Endothelial cell of umbilical vein (primary cell): Measurements from ENCODE around the gene KLK2. TPM values are rescaled to one million over a fixed set of nuclear protein-coding genes. Genes with fewer than 3 reads are reported as not detected.

Source experiments
- BruUV-seq: library from RNA; stranded (reverse); fragments of 400-500 nt; replicated peaks from 2 replicates; lab custom pipeline; 2021; lab: Mats Ljungman, UMichigan
- CTCF ChIA-PET: fragments of 300-600, 350-600 bp; sonication (Branson Sonifier 250); formaldehyde crosslinking; loops from one replicate; lab custom pipeline; 2021; ENCODE audit warnings: antibody characterized with exemption, inconsistent platforms; lab: Charles Lee
- POLR2A ChIA-PET: fragments of 300-600, 350-600 bp; sonication (Branson Sonifier 250); formaldehyde crosslinking; loops from one replicate; lab custom pipeline; 2021; ENCODE audit warnings: antibody characterized with exemption, inconsistent platforms; lab: Charles Lee
- DNase-seq: peaks from one replicate; pipeline ENCODE4 v3.0.0-alpha.2; 2011; ENCODE audit warnings: low read depth, low spot score
- FAIRE-seq: peaks from 2 replicates; lab custom pipeline; 2011; peaks lifted over from hg19 to GRCh38; lab: Jason Lieb, UNC
- H2AFZ ChIP-seq: 2 replicates; pipeline ENCODE4 v1.6.0; 2012; ENCODE audit warnings: low read depth, low read length, control low read depth, inconsistent platforms
- H3K27ac ChIP-seq: 2 replicates; pipeline ENCODE4 v1.5.1; 2011; ENCODE audit warnings: low read depth, mild to moderate bottlenecking, control low read depth, low read length, moderate library complexity; ENCODE audit not compliant: insufficient read depth
- H3K27me3 ChIP-seq, 2 experiments: 2 replicates each; pipeline versions ENCODE4 v1.6.0 to v1.6.1; 2011; ENCODE audit warnings: low read length in 2 of 2, mixed read lengths in 1 of 2; ENCODE audit not compliant: control insufficient read depth in 2 of 2, insufficient read depth in 2 of 2
- H3K36me3 ChIP-seq, 2 experiments: 2 replicates in 1 of 2; 3 replicates in 1 of 2; pipeline ENCODE4 v1.5.1; 2011; ENCODE audit warnings: low read length in 2 of 2, mild to moderate bottlenecking in 1 of 2, moderate library complexity in 1 of 2; ENCODE audit not compliant: control insufficient read depth in 2 of 2, insufficient read depth in 2 of 2; ENCODE audit errors: extremely low read depth in 1 of 2
- H3K4me1 ChIP-seq: 3 replicates; pipeline ENCODE4 v1.5.1; 2011; ENCODE audit warnings: mild to moderate bottlenecking, low read length; ENCODE audit not compliant: control insufficient read depth, insufficient read depth; ENCODE audit errors: extremely low read depth
- H3K4me2 ChIP-seq: 2 replicates; pipeline ENCODE4 v1.6.1; 2011; ENCODE audit warnings: low read length, control low read depth, mixed read lengths; ENCODE audit not compliant: insufficient read depth
- H3K4me3 ChIP-seq, 3 experiments: fragments of 200-600 bp in 1 of 3; sonication (generic), shearing (Covaris generic) in 1 of 3; replicated peaks in 1 of 3; 2 replicates each; pipeline ENCODE4 v1.5.1; 2011 to 2016; ENCODE audit warnings: control low read depth in 3 of 3, low read length in 3 of 3, mild to moderate bottlenecking in 2 of 3, inconsistent platforms in 1 of 3, low read depth in 1 of 3, moderate library complexity in 1 of 3; ENCODE audit not compliant: insufficient read depth in 1 of 3
- H3K79me2 ChIP-seq: 2 replicates; pipeline ENCODE4 v1.6.0; 2012; ENCODE audit warnings: low read length, inconsistent platforms; ENCODE audit not compliant: control insufficient read depth, insufficient read depth
- H3K9ac ChIP-seq: replicated peaks from 2 replicates; pipeline ENCODE3; 2011; ENCODE audit warnings: low read length, control low read depth; ENCODE audit not compliant: insufficient read depth; ENCODE audit errors: extremely low read depth
- H3K9me1 ChIP-seq: replicated peaks from 3 replicates; pipeline ENCODE4 v1.6.0; 2011; ENCODE audit warnings: mild to moderate bottlenecking, low read length; ENCODE audit not compliant: control insufficient read depth, insufficient read depth; ENCODE audit errors: extremely low read depth
- H3K9me3 ChIP-seq: replicated peaks from 2 replicates; pipeline ENCODE4 v1.5.1; 2012; ENCODE audit warnings: low read length, inconsistent platforms; ENCODE audit not compliant: control insufficient read depth, insufficient read depth
- H4K20me1 ChIP-seq: replicated peaks from 2 replicates; pipeline ENCODE3; 2011; ENCODE audit warnings: mild to moderate bottlenecking, low read length; ENCODE audit not compliant: control insufficient read depth, insufficient read depth; ENCODE audit errors: extremely low read depth
- EZH2 ChIP-seq: IDR thresholded peaks from 2 replicates; pipeline ENCODE4 v1.6.1; 2012; ENCODE audit warnings: borderline replicate concordance, low read depth, mild to moderate bottlenecking, moderate library complexity, low read length, inconsistent platforms; ENCODE audit not compliant: severe bottlenecking
- FOS ChIP-seq: IDR thresholded peaks from 2 replicates; pipeline ENCODE4 v1.6.1; 2011; ENCODE audit warnings: mild to moderate bottlenecking, low read length, moderate library complexity, borderline replicate concordance; ENCODE audit not compliant: insufficient read depth
- GATA2 ChIP-seq: IDR thresholded peaks from 2 replicates; pipeline ENCODE4 v1.7.0; 2011; ENCODE audit warnings: low read depth, mild to moderate bottlenecking, moderate library complexity, mixed read lengths, low read length; ENCODE audit not compliant: insufficient read length, insufficient read depth
- JUN ChIP-seq: IDR thresholded peaks from 2 replicates; pipeline ENCODE4 v1.6.1; 2011; ENCODE audit warnings: borderline replicate concordance, low read depth; ENCODE audit not compliant: insufficient read length, insufficient read depth
- MYC ChIP-seq: IDR thresholded peaks from one replicate; pipeline ENCODE4 v1.6.1; 2011; ENCODE audit warnings: mild to moderate bottlenecking, low read depth, low read length
- POLR2A ChIP-seq: IDR thresholded peaks from 2 replicates; pipeline ENCODE4 v1.6.1; 2012; ENCODE audit warnings: low read depth, mild to moderate bottlenecking, control low read depth, low read length
- POLR2AphosphoS5 ChIP-seq: IDR thresholded peaks from 2 replicates; pipeline ENCODE4 v1.6.1; 2012; ENCODE audit warnings: low read depth, mild to moderate bottlenecking, control low read depth, low read length, moderate library complexity; ENCODE audit not compliant: insufficient read depth
- dilution Hi-C: fragments of 300-500 bp; cut with MboI; formaldehyde crosslinking; loops from one replicate; pipeline ENCODE4 v1.15.0; 2019; ENCODE audit warnings: low sequenced_read_pairs; ENCODE audit not compliant: extremely low pct_ligation_motif_present
- intact Hi-C: fragments of 100-400 bp; cut with micrococcal nuclease; formaldehyde crosslinking; loops from one replicate; pipeline ENCODE4 v1.10.0; 2022
- polyA plus RNA-seq, 4 experiments: library from polyadenylated mRNA; depleted of rRNA in 3 of 4; stranded (reverse) in 3 of 4; unstranded in 1 of 4; fragments of >200 nt; gene quantifications; 2 replicates each; pipeline versions ENCODE4 v1.2.1 to v1.2.3, GENCODE V29; 2011 to 2012; ENCODE audit warnings: missing spikeins in 1 of 4
- total RNA-seq: library from RNA; stranded (reverse); gene quantifications from 2 replicates; pipeline ENCODE4 v1.2.3, GENCODE V29; 2021
- TF ChIP-seq, protein P1 (sequence below): IDR thresholded peaks from 2 replicates; pipeline ENCODE4 v1.6.1; 2011; ENCODE audit not compliant: insufficient read depth, insufficient read length
- TF ChIP-seq, protein P2 (sequence below), 2 donors: IDR thresholded peaks; 1 replicate in 1 of 2; 2 replicates in 1 of 2; pipeline ENCODE4 v1.5.1; 2011; ENCODE audit warnings: low read length in 2 of 2, mild to moderate bottlenecking in 2 of 2, moderate library complexity in 2 of 2, control low read depth in 1 of 2, inconsistent platforms in 1 of 2, low read depth in 1 of 2; ENCODE audit not compliant: insufficient read depth in 1 of 2; ENCODE audit errors: extremely low read depth in 1 of 2

Gene KLK2
- total and polyA plus RNA-seq, 2 donors (not counting 3 experiments of a cell fraction or from before 2014, with no cell fraction given): not detected

DNA sequence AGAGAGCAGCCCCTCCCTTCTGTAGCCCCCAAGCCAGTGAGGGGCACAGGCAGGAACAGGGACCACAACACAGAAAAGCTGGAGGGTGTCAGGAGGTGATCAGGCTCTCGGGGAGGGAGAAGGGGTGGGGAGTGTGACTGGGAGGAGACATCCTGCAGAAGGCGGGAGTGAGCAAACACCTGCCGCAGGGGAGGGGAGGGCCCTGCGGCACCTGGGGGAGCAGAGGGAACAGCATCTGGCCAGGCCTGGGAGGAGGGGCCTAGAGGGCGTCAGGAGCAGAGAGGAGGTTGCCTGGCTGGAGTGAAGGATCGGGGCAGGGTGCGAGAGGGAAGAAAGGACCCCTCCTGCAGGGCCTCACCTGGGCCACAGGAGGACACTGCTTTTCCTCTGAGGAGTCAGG lies 14.4 kb upstream of the KLK2 start:
- ChIA-PET CTCF (no interaction called here), POLR2A (no interaction called here)
- Histone ChIP-seq H3K4me1 (no peaks in the 10 kb centered on the region), H3K27me3 (no peaks in the 10 kb centered on the region), H3K4me3 (no peak overlapping the region), H4K20me1 (no peaks in the 10 kb centered on the region), H3K36me3 (no peaks in the 10 kb centered on the region), H3K4me2 (no peak overlapping the region), H3K9me3 (no peaks in the 10 kb centered on the region), H3K9me1 (no peaks in the 10 kb centered on the region), H3K79me2 (no peaks in the 10 kb centered on the region), H3K9ac (no peak overlapping the region), H2AFZ (no peak overlapping the region), H3K27ac (no peak overlapping the region)
- DNase-seq: no peak
- no TSS peak for BruUV-seq
- dilution Hi-C loops (no loop called here), intact Hi-C loops (no loop called here)
- FAIRE-seq: no peak
- TF ChIP-seq FOS (no peak), POLR2AphosphoS5 (no peak), JUN (no peak), POLR2A (no peak), MYC (no peak), GATA2 (no peak), EZH2 (no peak)
- TF ChIP-seq, protein P1, sequence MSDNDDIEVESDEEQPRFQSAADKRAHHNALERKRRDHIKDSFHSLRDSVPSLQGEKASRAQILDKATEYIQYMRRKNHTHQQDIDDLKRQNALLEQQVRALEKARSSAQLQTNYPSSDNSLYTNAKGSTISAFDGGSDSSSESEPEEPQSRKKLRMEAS: no peak
- TF ChIP-seq, protein P2, sequence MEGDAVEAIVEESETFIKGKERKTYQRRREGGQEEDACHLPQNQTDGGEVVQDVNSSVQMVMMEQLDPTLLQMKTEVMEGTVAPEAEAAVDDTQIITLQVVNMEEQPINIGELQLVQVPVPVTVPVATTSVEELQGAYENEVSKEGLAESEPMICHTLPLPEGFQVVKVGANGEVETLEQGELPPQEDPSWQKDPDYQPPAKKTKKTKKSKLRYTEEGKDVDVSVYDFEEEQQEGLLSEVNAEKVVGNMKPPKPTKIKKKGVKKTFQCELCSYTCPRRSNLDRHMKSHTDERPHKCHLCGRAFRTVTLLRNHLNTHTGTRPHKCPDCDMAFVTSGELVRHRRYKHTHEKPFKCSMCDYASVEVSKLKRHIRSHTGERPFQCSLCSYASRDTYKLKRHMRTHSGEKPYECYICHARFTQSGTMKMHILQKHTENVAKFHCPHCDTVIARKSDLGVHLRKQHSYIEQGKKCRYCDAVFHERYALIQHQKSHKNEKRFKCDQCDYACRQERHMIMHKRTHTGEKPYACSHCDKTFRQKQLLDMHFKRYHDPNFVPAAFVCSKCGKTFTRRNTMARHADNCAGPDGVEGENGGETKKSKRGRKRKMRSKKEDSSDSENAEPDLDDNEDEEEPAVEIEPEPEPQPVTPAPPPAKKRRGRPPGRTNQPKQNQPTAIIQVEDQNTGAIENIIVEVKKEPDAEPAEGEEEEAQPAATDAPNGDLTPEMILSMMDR (IDR thresholded peaks at IDR 0.05; ENCODE audit: extremely low read depth in 1 of 2, insufficient read depth in 1 of 2, low read depth in 1 of 2, low read length in 2 of 2): no peak
